IMR-90 (cell line): ENCODE measurements around the gene NPPA. TPM values are rescaled to one million over a fixed set of nuclear protein-coding genes. Genes with fewer than 3 reads are reported as not detected.

Experiments used
- ATAC-seq: fragments of 200-7000 bp; cut with Tn5 transposase; 2 replicates; pipeline ENCODE4 v1.9.1; 2020; ENCODE audit warnings: low read depth, mild to moderate bottlenecking, moderate library complexity
- BruUV-seq: library from RNA; stranded (reverse); fragments of 400-500 nt; replicated peaks from 2 replicates; lab custom pipeline; 2021; lab: Mats Ljungman, UMichigan
- CTCF ChIA-PET: fragments of 300-600 bp; formaldehyde crosslinking; extraction: SDS; loops from one replicate; lab custom pipeline; 2021; ENCODE audit warnings: antibody characterized with exemption; lab: Yijun Ruan, JAX
- POLR2A ChIA-PET: fragments of 300-600 bp; sonication (Branson Sonifier 250); formaldehyde crosslinking; loops from one replicate; lab custom pipeline; 2022; ENCODE audit warnings: antibody characterized with exemption; ENCODE audit not compliant: unreplicated experiment; lab: Charles Lee
- DNase-seq: peaks from one replicate; pipeline ENCODE4 v3.0.0; 2013
- H2AFZ ChIP-seq: replicated peaks from 2 replicates; pipeline ENCODE3; 2013; ENCODE audit warnings: low read length, mild to moderate bottlenecking; ENCODE audit not compliant: poor library complexity
- H2AK5ac ChIP-seq: 2 replicates; pipeline ENCODE4 v1.6.1; 2013; ENCODE audit warnings: low read depth, low read length, inconsistent platforms
- H2AK9ac ChIP-seq: replicated peaks from 2 replicates; pipeline ENCODE3; 2013; ENCODE audit warnings: mild to moderate bottlenecking, low read depth, low read length, moderate library complexity; ENCODE audit not compliant: poor library complexity
- H2BK120ac ChIP-seq: 2 replicates; pipeline ENCODE4 v1.6.1; 2013; ENCODE audit warnings: low read depth, low read length, inconsistent platforms
- H2BK15ac ChIP-seq: 3 replicates; pipeline ENCODE4 v1.6.1; 2013; ENCODE audit warnings: low read depth, low read length, inconsistent platforms
- H2BK20ac ChIP-seq: 2 replicates; pipeline ENCODE4 v1.6.1; 2013; ENCODE audit warnings: low read depth, mild to moderate bottlenecking, inconsistent platforms, low read length, moderate library complexity
- H2BK5ac ChIP-seq: 2 replicates; pipeline ENCODE4 v1.6.1; 2013; ENCODE audit warnings: mild to moderate bottlenecking, low read depth, low read length, inconsistent platforms; ENCODE audit not compliant: poor library complexity, severe bottlenecking
- H3K14ac ChIP-seq: replicated peaks from 2 replicates; pipeline ENCODE4 v1.6.1; 2013; ENCODE audit warnings: low read depth, low read length, inconsistent platforms
- H3K18ac ChIP-seq: 2 replicates; pipeline ENCODE4 v1.6.1; 2013; ENCODE audit warnings: low read depth, low read length, control low read depth
- H3K23ac ChIP-seq: 2 replicates; pipeline ENCODE4 v1.6.1; 2013; ENCODE audit warnings: low read depth, low read length, inconsistent platforms
- H3K27ac ChIP-seq: 2 replicates; pipeline ENCODE4 v1.5.1; 2013; ENCODE audit warnings: mild to moderate bottlenecking, control low read depth, low read length; ENCODE audit not compliant: insufficient read depth
- H3K27me3 ChIP-seq: 2 replicates; pipeline ENCODE4 v1.6.1; 2013; ENCODE audit warnings: low read length; ENCODE audit not compliant: control insufficient read depth, insufficient read depth
- H3K36me3 ChIP-seq: 2 replicates; pipeline ENCODE4 v1.6.1; 2013; ENCODE audit warnings: low read length, mixed read lengths; ENCODE audit not compliant: control insufficient read depth, insufficient read depth
- H3K4ac ChIP-seq: 2 replicates; pipeline ENCODE4 v1.6.1; 2013; ENCODE audit warnings: low read depth, low read length, inconsistent platforms
- H3K4me1 ChIP-seq: 2 replicates; pipeline ENCODE4 v1.6.1; 2013; ENCODE audit warnings: low read length, mixed read lengths; ENCODE audit not compliant: control insufficient read depth, insufficient read depth
- H3K4me2 ChIP-seq: 2 replicates; pipeline ENCODE4 v1.6.1; 2013; ENCODE audit warnings: low read depth, mild to moderate bottlenecking, control low read depth, low read length, moderate library complexity
- H3K4me3 ChIP-seq: 2 replicates; pipeline ENCODE4 v1.5.1; 2013; ENCODE audit warnings: low read depth, mild to moderate bottlenecking, control low read depth, low read length, moderate library complexity; ENCODE audit not compliant: insufficient read depth
- H3K56ac ChIP-seq: 2 replicates; pipeline ENCODE4 v1.6.1; 2013; ENCODE audit warnings: low read length, inconsistent platforms; ENCODE audit not compliant: insufficient read depth; ENCODE audit errors: extremely low read depth
- H3K79me1 ChIP-seq, 2 experiments: 2 replicates each; pipeline ENCODE4 v1.6.1; 2013; ENCODE audit warnings: low read length in 2 of 2, inconsistent platforms in 1 of 2, low read depth in 1 of 2
- H3K9ac ChIP-seq: 2 replicates; pipeline ENCODE4 v1.6.1; 2013; ENCODE audit warnings: low read depth, low read length, control low read depth
- H3K9me1 ChIP-seq: 2 replicates; pipeline ENCODE4 v1.6.1; 2013; ENCODE audit warnings: low read length, inconsistent platforms; ENCODE audit not compliant: insufficient read depth
- H3K9me3 ChIP-seq: 2 replicates; pipeline ENCODE4 v1.6.1; 2013; ENCODE audit warnings: low read length; ENCODE audit not compliant: control insufficient read depth, insufficient read depth
- H4K20me1 ChIP-seq: 2 replicates; pipeline ENCODE4 v1.6.1; 2013; ENCODE audit warnings: low read length, inconsistent platforms; ENCODE audit not compliant: insufficient read depth
- H4K5ac ChIP-seq: 2 replicates; pipeline ENCODE4 v1.6.1; 2013; ENCODE audit warnings: mild to moderate bottlenecking, low read depth, low read length, control low read depth
- H4K8ac ChIP-seq, 2 experiments: 2 replicates each; pipeline ENCODE4 v1.6.1; 2013; ENCODE audit warnings: low read depth in 2 of 2, low read length in 2 of 2, control low read depth in 1 of 2, inconsistent platforms in 1 of 2
- H4K91ac ChIP-seq: 2 replicates; pipeline ENCODE4 v1.6.1; 2013; ENCODE audit warnings: low read depth, low read length, inconsistent platforms; ENCODE audit not compliant: insufficient read depth
- BHLHE40 ChIP-seq: fragments of 150-350 bp; IDR thresholded peaks from 2 replicates; pipeline ENCODE4 v1.6.1; 2016; ENCODE audit warnings: mild to moderate bottlenecking, low read depth, low read length
- CEBPB ChIP-seq: IDR thresholded peaks from 2 replicates; pipeline ENCODE4 v1.6.1; 2012; ENCODE audit warnings: low read depth, low read length, improper control_type of control experiment
- CHD1 ChIP-seq: IDR thresholded peaks from 2 replicates; pipeline ENCODE4 v1.6.1; 2012; ENCODE audit warnings: low read depth, low read length, improper control_type of control experiment
- CTCF ChIP-seq: conservative IDR thresholded peaks from 2 replicates; pipeline ENCODE4 v1.5.1; 2012; ENCODE audit warnings: mild to moderate bottlenecking, low read depth, low read length, improper control_type of control experiment
- ELK1 ChIP-seq: fragments of 150-350 bp; IDR thresholded peaks from 2 replicates; pipeline ENCODE4 v1.6.1; 2016; ENCODE audit warnings: low read depth, mild to moderate bottlenecking, low read length, moderate library complexity, borderline replicate concordance
- FOS ChIP-seq: fragments of 150-350 bp; IDR thresholded peaks from 2 replicates; pipeline ENCODE4 v1.6.1; 2016; ENCODE audit warnings: low read depth, low read length
- MAFK ChIP-seq: IDR thresholded peaks from 2 replicates; pipeline ENCODE4 v1.6.1; 2012; ENCODE audit warnings: low read depth, low read length, improper control_type of control experiment
- MAZ ChIP-seq: IDR thresholded peaks from 2 replicates; pipeline ENCODE4 v1.6.1; 2012; ENCODE audit warnings: low read depth, mild to moderate bottlenecking, low read length, improper control_type of control experiment, moderate library complexity, borderline replicate concordance
- MXI1 ChIP-seq: IDR thresholded peaks from 2 replicates; pipeline ENCODE4 v1.6.1; 2012; ENCODE audit warnings: low read depth, mild to moderate bottlenecking, low read length, moderate library complexity, borderline replicate concordance
- NFE2L2 ChIP-seq: fragments of 150-350 bp; IDR thresholded peaks from 2 replicates; pipeline ENCODE4 v1.6.1; 2016; ENCODE audit warnings: low read depth, mild to moderate bottlenecking, low read length
- POLR2A ChIP-seq: IDR thresholded peaks from 2 replicates; pipeline ENCODE4 v1.6.1; 2012; ENCODE audit warnings: mild to moderate bottlenecking, low read depth, low read length
- RAD21 ChIP-seq: IDR thresholded peaks from 2 replicates; pipeline ENCODE4 v1.6.1; 2012; ENCODE audit warnings: low read length, improper control_type of control experiment
- RCOR1 ChIP-seq: IDR thresholded peaks from 2 replicates; pipeline ENCODE4 v1.6.1; 2012; ENCODE audit warnings: mild to moderate bottlenecking, low read length, improper control_type of control experiment; ENCODE audit not compliant: insufficient replicate concordance
- RFX5 ChIP-seq: IDR thresholded peaks from 2 replicates; pipeline ENCODE4 v1.8.0; 2012; ENCODE audit warnings: low read depth, mild to moderate bottlenecking, low read length, moderate library complexity
- SMC3 ChIP-seq: fragments of 150-350 bp; IDR thresholded peaks from 2 replicates; pipeline ENCODE4 v1.6.1; 2016; ENCODE audit warnings: low read depth, mild to moderate bottlenecking, antibody characterized with exemption, low read length, moderate library complexity
- WGBS, 2 experiments: methylation state at CpG; one replicate each; pipeline versions ENCODE4 v1.1.5 to v1.1.7; 2013; ENCODE audit warnings: missing lambda C conversion rate in 2 of 2; ENCODE audit not compliant: insufficient read length in 1 of 2; ENCODE audit errors: extremely low coverage in 2 of 2; 5-methylcytosine and 5-hydroxymethylcytosine counted together
- dilution Hi-C: fragments of 300-500 bp; cut with HindIII; formaldehyde crosslinking; loops from one replicate; pipeline ENCODE4 v1.14.3; 2018; ENCODE audit warnings: low sequenced_read_pairs; ENCODE audit not compliant: unreplicated experiment
- in situ Hi-C: fragments of 300-500 bp; cut with MboI; formaldehyde crosslinking; loops from 3 replicates; pipeline ENCODE4 v1.14.3; 2019; ENCODE audit warnings: low sequenced_read_pairs, inconsistent platforms, mixed read lengths
- intact Hi-C: fragments of 100-400 bp; cut with micrococcal nuclease; formaldehyde crosslinking; loops from 2 replicates; pipeline ENCODE4 v1.10.0; 2022
- polyA plus RNA-seq, 3 experiments: library from polyadenylated mRNA; depleted of rRNA; stranded (reverse); fragments of >200 nt; gene quantifications; 2 replicates each; pipeline ENCODE4 v1.2.3, GENCODE V29; 2012; ENCODE audit warnings: low replicate concordance in 1 of 3
- total RNA-seq: library from RNA; depleted of rRNA; stranded (reverse); fragments of >200 nt; gene quantifications from 2 replicates; pipeline ENCODE4 v1.2.3, GENCODE V29; 2012
- TF ChIP-seq, protein P1 (sequence below): fragments of 150-350 bp; IDR thresholded peaks from 2 replicates; pipeline ENCODE4 v1.6.1; 2017; ENCODE audit warnings: mild to moderate bottlenecking, antibody characterized with exemption, low read length, low read depth

The NPPA gene
- total and polyA plus RNA-seq, 2 of the 4 experiments (the other 2 are of a cell fraction) = not detected

DNA sequence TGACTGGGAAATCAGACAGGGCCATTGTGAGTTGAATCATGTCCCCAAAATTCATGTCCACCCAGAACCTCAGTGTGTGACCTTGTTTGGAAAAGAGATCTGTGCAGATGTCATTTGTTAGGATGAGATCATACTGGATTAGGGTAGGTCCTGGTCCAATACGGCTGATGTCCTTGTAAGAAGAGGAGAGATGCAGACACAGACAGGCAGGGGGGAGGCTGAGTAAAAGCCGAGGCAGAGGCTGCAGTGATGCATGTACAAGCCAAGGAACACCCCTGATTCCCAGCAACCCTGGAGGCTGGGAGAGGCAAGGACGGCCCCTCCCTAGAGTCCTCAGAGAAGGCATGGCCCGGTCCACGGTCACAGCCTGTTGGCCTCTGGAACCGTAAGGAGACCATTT lies 27.0 kb upstream of the NPPA start:
- Histone ChIP-seq H2BK120ac (no peak overlapping the region), H3K4me1 (no peaks in the 10 kb centered on the region), H3K18ac (no peak overlapping the region), H3K4me2 (no peak overlapping the region), H3K36me3 (no peaks in the 10 kb centered on the region), H3K56ac (no peak overlapping the region), H3K9me1 (no peaks in the 10 kb centered on the region), H3K27me3 (peaks cover 64% of the 10 kb centered on the region), H4K5ac (no peak overlapping the region), H3K23ac (no peak overlapping the region), H3K27ac (no peak overlapping the region), H4K91ac (no peak overlapping the region), H2AK5ac (no peak overlapping the region), H3K9ac (no peak overlapping the region), H4K20me1 (no peaks in the 10 kb centered on the region), H2BK15ac (no peak overlapping the region), H2BK20ac (no peak overlapping the region), H2AFZ (no peak overlapping the region), H3K79me1 (no peaks in the 10 kb centered on the region), H4K8ac (no peak overlapping the region), H2AK9ac (no peak overlapping the region), H3K9me3 (no peaks in the 10 kb centered on the region), H3K14ac (no peak overlapping the region), H3K4me3 (no peak overlapping the region), H3K4ac (no peak overlapping the region), H2BK5ac (no peak overlapping the region)
- intact Hi-C loops = no loop called here
- TF ChIP-seq MAFK (no peak), BHLHE40 (no peak), POLR2A (no peak), RFX5 (no peak), MXI1 (no peak), CTCF (no peak), CEBPB (no peak), MAZ (no peak), RCOR1 (no peak), CHD1 (no peak), NFE2L2 (no peak), ELK1 (no peak), RAD21 (no peak), FOS (no peak), SMC3 (no peak)
- TF ChIP-seq, protein P1, sequence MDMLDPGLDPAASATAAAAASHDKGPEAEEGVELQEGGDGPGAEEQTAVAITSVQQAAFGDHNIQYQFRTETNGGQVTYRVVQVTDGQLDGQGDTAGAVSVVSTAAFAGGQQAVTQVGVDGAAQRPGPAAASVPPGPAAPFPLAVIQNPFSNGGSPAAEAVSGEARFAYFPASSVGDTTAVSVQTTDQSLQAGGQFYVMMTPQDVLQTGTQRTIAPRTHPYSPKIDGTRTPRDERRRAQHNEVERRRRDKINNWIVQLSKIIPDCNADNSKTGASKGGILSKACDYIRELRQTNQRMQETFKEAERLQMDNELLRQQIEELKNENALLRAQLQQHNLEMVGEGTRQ = no peak
- BruUV-seq = no TSS peak
- WGBS, 2 experiments = 33% methylated on average over 1 of the region's 6 CpGs; no CpG with 5 or more reads in 1 of the 2 experiments
- POLR2A ChIA-PET = no interaction called here
- ATAC-seq = no peak
- dilution Hi-C loops = no loop called here
- CTCF ChIA-PET = no interaction called here
- in situ Hi-C loops = no loop called here
- no peak for DNase-seq
